Neural cell (in vitro differentiated cells): ENCODE results near the gene POP5. TPM values are rescaled to one million over a fixed set of nuclear protein-coding genes. Genes with fewer than 3 reads are reported as not detected.
"Not testable (repeated sequence)": the region's sequence is repeated elsewhere in the genome, so short reads cannot be mapped to it uniquely, and the experiment has no call there.

ENCODE experiments used
- H2AFZ ChIP-seq: fragments of 200-600, 300-800 bp; sonication (generic), shearing (Covaris generic); 2 replicates; pipeline ENCODE4 v1.6.0; 2014; ENCODE audit warnings: low read depth, mild to moderate bottlenecking, antibody characterized with exemption, low read length, moderate library complexity
- H3F3A ChIP-seq: fragments of 200-600 bp; shearing (Covaris generic); 2 replicates; pipeline ENCODE4 v1.6.1; 2016; ENCODE audit warnings: mild to moderate bottlenecking, moderate library complexity, mixed read lengths, antibody characterized with exemption, low read length; ENCODE audit not compliant: insufficient read depth, poor library complexity, severe bottlenecking
- H3K27ac ChIP-seq: fragments of 200-600, 300-800 bp; sonication (generic), shearing (Covaris generic); 2 replicates; pipeline ENCODE4 v1.5.1; 2014; ENCODE audit warnings: mild to moderate bottlenecking, low read length, moderate library complexity
- H3K27me3 ChIP-seq: fragments of 300-800, 200-600 bp; sonication (generic), shearing (Covaris generic); 2 replicates; pipeline ENCODE4 v1.6.0; 2014; ENCODE audit warnings: mild to moderate bottlenecking, low read depth, low read length, moderate library complexity; ENCODE audit not compliant: insufficient read depth
- H3K36me3 ChIP-seq: fragments of 300-800, 200-600 bp; sonication (generic), shearing (Covaris generic); 2 replicates; pipeline ENCODE4 v1.5.1; 2014; ENCODE audit warnings: mild to moderate bottlenecking, antibody characterized with exemption, low read length, moderate library complexity; ENCODE audit not compliant: insufficient read depth
- H3K4me2 ChIP-seq: fragments of 300-800, 200-600 bp; sonication (generic), shearing (Covaris generic); 2 replicates; pipeline ENCODE4 v1.6.0; 2014; ENCODE audit warnings: mild to moderate bottlenecking, low read length
- H3K4me3 ChIP-seq: fragments of 300-800, 200-600 bp; sonication (generic), shearing (Covaris generic); 2 replicates; pipeline ENCODE4 v1.5.1; 2014; ENCODE audit warnings: mild to moderate bottlenecking, low read length, moderate library complexity
- H3K79me2 ChIP-seq: fragments of 200-600 bp; shearing (Covaris generic); replicated peaks from 2 replicates; pipeline ENCODE4 v1.6.0; 2014; ENCODE audit warnings: mild to moderate bottlenecking, low read length, moderate library complexity; ENCODE audit not compliant: insufficient read depth
- H3K9ac ChIP-seq: fragments of 300-800, 200-600 bp; sonication (generic), shearing (Covaris generic); 2 replicates; pipeline ENCODE4 v1.6.1; 2016; ENCODE audit warnings: mild to moderate bottlenecking, low read length, mixed read lengths
- H3K9me2 ChIP-seq: fragments of 200-600 bp; shearing (Covaris generic); 2 replicates; pipeline ENCODE4 v1.6.1; 2016; ENCODE audit warnings: mild to moderate bottlenecking, low read length, mixed read lengths; ENCODE audit not compliant: insufficient read depth
- H3K9me3 ChIP-seq: fragments of 200-600, 300-800 bp; sonication (generic), shearing (Covaris generic); 2 replicates; pipeline ENCODE4 v1.6.1; 2016; ENCODE audit warnings: mild to moderate bottlenecking, mixed run types, low read length, moderate library complexity, mixed read lengths
- H4K20me1 ChIP-seq: fragments of 200-600 bp; shearing (Covaris generic); 2 replicates; pipeline ENCODE4 v1.6.1; 2016; ENCODE audit warnings: mild to moderate bottlenecking, mixed run types; ENCODE audit not compliant: insufficient read depth
- EP300 ChIP-seq: fragments of 450-650 bp; conservative IDR thresholded peaks from 2 replicates; pipeline ENCODE4 v1.6.1; 2014; ENCODE audit warnings: antibody characterized with exemption, mild to moderate bottlenecking, moderate library complexity; ENCODE audit not compliant: poor library complexity, severe bottlenecking
- EZH2 ChIP-seq: fragments of 200-600, 300-800 bp; shearing (Covaris generic), sonication (generic); IDR thresholded peaks from 2 replicates; pipeline ENCODE4 v1.6.1; 2014; ENCODE audit warnings: antibody characterized with exemption, low read length, borderline replicate concordance, mild to moderate bottlenecking; ENCODE audit not compliant: insufficient read depth, poor library complexity, severe bottlenecking
- POLR2AphosphoS5 ChIP-seq: IDR thresholded peaks from 2 replicates; pipeline ENCODE4 v1.6.1; 2012
- REST ChIP-seq: IDR thresholded peaks from 2 replicates; pipeline ENCODE4 v1.6.1; 2012; ENCODE audit warnings: borderline replicate concordance
- SMC3 ChIP-seq: fragments of 450-650 bp; conservative IDR thresholded peaks from 2 replicates; pipeline ENCODE4 v1.6.1; 2014; ENCODE audit warnings: antibody characterized with exemption, mild to moderate bottlenecking, moderate library complexity; ENCODE audit not compliant: poor library complexity
- TAF1 ChIP-seq: IDR thresholded peaks from 2 replicates; pipeline ENCODE4 v1.6.1; 2012; ENCODE audit warnings: low read depth
- polyA plus RNA-seq: library from polyadenylated mRNA; depleted of rRNA; stranded (reverse); fragments of >200 nt; gene quantifications from 2 replicates; pipeline ENCODE4 v1.2.3, GENCODE V29; 2014
- TF ChIP-seq, protein P1 (sequence below): fragments of 450-650 bp; IDR thresholded peaks from 2 replicates; pipeline ENCODE4 v1.5.1; 2014; ENCODE audit warnings: antibody characterized with exemption, mild to moderate bottlenecking, moderate library complexity; ENCODE audit not compliant: poor library complexity, severe bottlenecking

Gene POP5
- polyA plus RNA-seq, 1 donor from 2014 or later, result 153 TPM

- H3K36me3 ChIP-seq, result no peaks in the 10 kb centered on the region
- no peak overlapping the region for H3K9ac ChIP-seq
- H3K27me3 ChIP-seq, result no peaks in the 10 kb centered on the region
- no peak overlapping the region for H3K4me3 ChIP-seq
- no peak overlapping the region for H2AFZ ChIP-seq
- H3F3A ChIP-seq, result no peaks in the 10 kb centered on the region
- H4K20me1 ChIP-seq, result no peaks in the 10 kb centered on the region
- H3K4me2 ChIP-seq, result no peak overlapping the region
- TF ChIP-seq, protein P1, sequence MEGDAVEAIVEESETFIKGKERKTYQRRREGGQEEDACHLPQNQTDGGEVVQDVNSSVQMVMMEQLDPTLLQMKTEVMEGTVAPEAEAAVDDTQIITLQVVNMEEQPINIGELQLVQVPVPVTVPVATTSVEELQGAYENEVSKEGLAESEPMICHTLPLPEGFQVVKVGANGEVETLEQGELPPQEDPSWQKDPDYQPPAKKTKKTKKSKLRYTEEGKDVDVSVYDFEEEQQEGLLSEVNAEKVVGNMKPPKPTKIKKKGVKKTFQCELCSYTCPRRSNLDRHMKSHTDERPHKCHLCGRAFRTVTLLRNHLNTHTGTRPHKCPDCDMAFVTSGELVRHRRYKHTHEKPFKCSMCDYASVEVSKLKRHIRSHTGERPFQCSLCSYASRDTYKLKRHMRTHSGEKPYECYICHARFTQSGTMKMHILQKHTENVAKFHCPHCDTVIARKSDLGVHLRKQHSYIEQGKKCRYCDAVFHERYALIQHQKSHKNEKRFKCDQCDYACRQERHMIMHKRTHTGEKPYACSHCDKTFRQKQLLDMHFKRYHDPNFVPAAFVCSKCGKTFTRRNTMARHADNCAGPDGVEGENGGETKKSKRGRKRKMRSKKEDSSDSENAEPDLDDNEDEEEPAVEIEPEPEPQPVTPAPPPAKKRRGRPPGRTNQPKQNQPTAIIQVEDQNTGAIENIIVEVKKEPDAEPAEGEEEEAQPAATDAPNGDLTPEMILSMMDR, result no peak
- H3K9me2 ChIP-seq, result no peaks in the 10 kb centered on the region
- H3K9me3 ChIP-seq, result no peaks in the 10 kb centered on the region
- H3K27ac ChIP-seq, result no peak overlapping the region
- no peaks in the 10 kb centered on the region for H3K79me2 ChIP-seq
These were observed 29.4 kb upstream of the POP5 start for GRCh38 chr12:120610560-120610959.

DNA sequence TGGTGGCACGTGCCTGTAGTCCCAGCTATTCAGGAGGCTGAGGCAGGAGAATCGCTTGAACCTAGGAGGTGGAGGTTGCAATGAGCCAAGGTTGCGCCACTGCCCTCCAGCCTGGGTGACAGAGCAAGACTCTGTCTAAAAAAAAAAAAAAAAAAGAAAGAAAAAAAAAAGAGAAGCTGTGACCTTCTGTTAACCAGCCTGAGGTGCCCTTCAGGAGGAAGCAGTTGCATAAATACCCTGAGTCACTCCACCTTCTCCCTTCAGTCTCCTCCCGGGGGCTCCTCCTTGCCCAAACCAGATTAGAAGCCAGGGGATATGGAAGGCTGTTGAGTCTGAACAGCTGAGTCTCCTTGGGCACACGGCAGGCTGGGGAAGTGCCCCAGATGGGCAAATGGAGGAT is 21.2 kb upstream of the POP5 start:
- H3F3A ChIP-seq, H3K36me3 ChIP-seq, H3K9ac ChIP-seq, H3K9me2 ChIP-seq, H3K4me2 ChIP-seq, H3K27ac ChIP-seq, H4K20me1 ChIP-seq, H3K27me3 ChIP-seq, H3K79me2 ChIP-seq, H3K4me3 ChIP-seq, H3K9me3 ChIP-seq, H2AFZ ChIP-seq: not testable (repeated sequence)

- H3K4me2 ChIP-seq, result no peak overlapping the region
- no peaks in the 10 kb centered on the region for H4K20me1 ChIP-seq
- no peak overlapping the region for H3K27ac ChIP-seq
- no peaks in the 10 kb centered on the region for H3F3A ChIP-seq
- H2AFZ ChIP-seq, result no peak overlapping the region
- no peaks in the 10 kb centered on the region for H3K9me2 ChIP-seq
- H3K27me3 ChIP-seq, result no peaks in the 10 kb centered on the region
- H3K9ac ChIP-seq, result no peak overlapping the region
- no peaks in the 10 kb centered on the region for H3K79me2 ChIP-seq
- no peaks in the 10 kb centered on the region for H3K36me3 ChIP-seq
- no peak for TF ChIP-seq EZH2
- no peak for TF ChIP-seq REST
- no peak for TF ChIP-seq TAF1
- no peak for TF ChIP-seq POLR2AphosphoS5
- no peak for TF ChIP-seq EP300
- TF ChIP-seq, protein P1, result no peak
- no peak for TF ChIP-seq SMC3
- no peak overlapping the region for H3K4me3 ChIP-seq
- no peaks in the 10 kb centered on the region for H3K9me3 ChIP-seq
These were observed 18.7 kb upstream of the POP5 start for GRCh38 chr12:120599672-120600552.
